Fibroblast of lung (primary cell): ENCODE results near the gene LIPA.

Source experiments
- EZH2 ChIP-seq: IDR thresholded peaks from 2 replicates; pipeline ENCODE4 v1.5.1; 2012; ENCODE audit warnings: low read length, control low read depth, mild to moderate bottlenecking; ENCODE audit errors: missing control alignments
- TF ChIP-seq, protein P1 (sequence below), 2 donors: IDR thresholded peaks in 1 of 2; conservative IDR thresholded peaks in 1 of 2; 1 replicate in 1 of 2; 2 replicates in 1 of 2; pipeline ENCODE4 v1.5.1; 2011 to 2012; ENCODE audit warnings: low read length in 2 of 2, control low read depth in 1 of 2, inconsistent platforms in 1 of 2, low read depth in 1 of 2, mild to moderate bottlenecking in 1 of 2

DNA sequence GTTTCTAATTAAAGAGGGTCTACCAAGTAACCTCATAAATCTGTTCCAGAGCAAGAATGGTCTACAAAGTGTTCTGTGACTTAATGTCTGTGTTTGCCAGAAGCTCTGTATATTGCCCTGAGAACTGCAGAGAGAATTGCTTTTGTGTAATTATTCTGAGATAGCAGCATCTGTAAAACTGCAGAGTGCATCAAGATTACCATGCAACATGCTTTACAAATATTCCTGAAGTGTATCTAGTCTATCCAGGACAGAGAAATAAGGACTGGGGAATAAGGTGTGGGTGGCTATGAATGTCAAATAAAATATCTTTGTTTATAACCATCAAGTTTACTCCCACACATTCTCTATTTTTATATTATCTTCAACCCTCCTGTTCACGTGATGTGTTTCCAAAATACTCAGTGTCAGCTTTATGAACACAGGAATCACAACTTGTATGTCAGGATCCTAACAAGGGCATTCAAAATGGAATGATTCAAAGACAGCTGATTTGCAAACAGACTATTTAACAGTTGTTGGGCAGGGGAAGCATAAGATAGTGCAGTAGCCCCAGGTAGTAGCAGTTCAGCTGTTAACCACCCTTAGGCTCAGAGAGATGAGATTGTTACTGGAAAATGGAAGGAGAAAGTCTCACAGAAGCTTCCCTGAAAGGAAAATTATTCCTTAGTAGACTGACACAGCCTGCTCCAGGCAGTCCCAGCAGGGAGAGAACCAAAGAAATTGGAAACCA, 15.3 kb upstream of the LIPA start:
- no peak for TF ChIP-seq EZH2
- TF ChIP-seq, protein P1, sequence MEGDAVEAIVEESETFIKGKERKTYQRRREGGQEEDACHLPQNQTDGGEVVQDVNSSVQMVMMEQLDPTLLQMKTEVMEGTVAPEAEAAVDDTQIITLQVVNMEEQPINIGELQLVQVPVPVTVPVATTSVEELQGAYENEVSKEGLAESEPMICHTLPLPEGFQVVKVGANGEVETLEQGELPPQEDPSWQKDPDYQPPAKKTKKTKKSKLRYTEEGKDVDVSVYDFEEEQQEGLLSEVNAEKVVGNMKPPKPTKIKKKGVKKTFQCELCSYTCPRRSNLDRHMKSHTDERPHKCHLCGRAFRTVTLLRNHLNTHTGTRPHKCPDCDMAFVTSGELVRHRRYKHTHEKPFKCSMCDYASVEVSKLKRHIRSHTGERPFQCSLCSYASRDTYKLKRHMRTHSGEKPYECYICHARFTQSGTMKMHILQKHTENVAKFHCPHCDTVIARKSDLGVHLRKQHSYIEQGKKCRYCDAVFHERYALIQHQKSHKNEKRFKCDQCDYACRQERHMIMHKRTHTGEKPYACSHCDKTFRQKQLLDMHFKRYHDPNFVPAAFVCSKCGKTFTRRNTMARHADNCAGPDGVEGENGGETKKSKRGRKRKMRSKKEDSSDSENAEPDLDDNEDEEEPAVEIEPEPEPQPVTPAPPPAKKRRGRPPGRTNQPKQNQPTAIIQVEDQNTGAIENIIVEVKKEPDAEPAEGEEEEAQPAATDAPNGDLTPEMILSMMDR (conservative IDR thresholded peaks at IDR 0.05 in 1 of 2, IDR thresholded peaks at IDR 0.05 in 1 of 2; ENCODE audit: low read depth in 1 of 2, low read length in 2 of 2), result no peak
